Suprapubic skin (tissue), 3 donors: ENCODE results near the gene LDLR.

Source experiments
- CTCF ChIP-seq, 2 donors: fragments of 200-600 bp in 1 of 2; fragments of 450-650 bp in 1 of 2; sonication (generic) in 1 of 2; IDR thresholded peaks; one replicate each; pipeline ENCODE4 v1.5.1; 2016 to 2019; ENCODE audit warnings: antibody characterized with exemption in 2 of 2, mild to moderate bottlenecking in 1 of 2, moderate library complexity in 1 of 2
- EP300 ChIP-seq: sonication (generic); formaldehyde crosslinking; IDR thresholded peaks from one replicate; pipeline ENCODE4 v1.6.1; 2017; ENCODE audit warnings: antibody characterized with exemption

DNA sequence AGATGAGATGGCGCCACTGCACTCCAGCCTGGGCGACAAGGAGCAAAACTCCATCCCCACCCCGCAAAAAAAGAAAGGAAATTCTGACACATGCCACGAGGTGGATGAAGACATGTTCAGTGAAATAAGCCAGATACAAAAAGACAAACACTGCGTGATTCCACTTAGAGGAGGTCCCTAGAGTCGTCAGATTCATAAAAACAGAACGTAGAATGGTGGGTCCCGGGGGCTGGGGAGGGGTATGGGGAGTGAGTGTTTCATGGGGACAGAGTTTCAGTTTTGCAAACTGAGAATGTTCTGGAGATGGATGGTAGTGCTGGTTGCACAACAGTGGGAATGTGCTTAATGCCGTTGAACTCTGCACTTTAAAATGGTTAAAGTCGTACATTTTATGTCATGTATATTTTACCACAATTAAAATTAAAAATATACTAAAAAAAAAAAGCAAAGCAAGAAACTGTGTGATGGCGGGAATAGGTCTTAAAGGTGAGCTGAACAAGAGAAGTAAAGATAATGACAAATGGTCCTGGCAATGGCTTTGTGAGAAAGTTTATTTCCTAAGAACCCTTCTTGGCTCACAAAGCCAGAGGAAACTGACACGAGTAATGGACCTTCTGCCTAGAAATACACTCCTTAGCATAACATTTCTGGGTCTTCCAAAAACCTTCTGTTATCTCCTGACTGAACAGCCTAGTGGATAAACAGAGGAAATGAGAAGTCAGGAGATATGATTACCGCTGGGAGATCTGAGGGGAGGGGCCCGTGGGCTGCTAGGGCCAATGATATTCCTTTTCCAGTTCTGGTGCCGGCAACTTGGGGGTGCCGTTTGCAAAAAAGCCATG is 70.6 kb downstream of the LDLR start:
- no peak for TF ChIP-seq CTCF (IDR thresholded peaks at IDR 0.05)
- no peak for TF ChIP-seq EP300
